ENCODE results near the gene MKRN2OS. TPM values are rescaled to one million over a fixed set of nuclear protein-coding genes. Genes with fewer than 3 reads are reported as not detected.

The MKRN2OS gene
- total RNA-seq, 6 donors from 2014 or later = 0.47 to 1.8 (median 1.00) TPM; not detected in 2

- ATAC-seq (ENCODE audit: low FRiP score in 2 of 2) (peak; percentile 76 to 87), DNase-seq (peak in 1 of 2 donors; percentile 24)
- H3K4me3 ChIP-seq = no peak overlapping the region
- H3K36me3 ChIP-seq = peaks cover 0 to 19% (median 14%) of the 10 kb centered on the region in 4 donors
- TF ChIP-seq EP300 (IDR thresholded peaks at IDR 0.05) (no peak), CTCF (IDR thresholded peaks at IDR 0.05) (no peak), POLR2AphosphoS5 (IDR thresholded peaks at IDR 0.05) (peak in 1 of 2 donors; percentile 21), POLR2A (IDR thresholded peaks at IDR 0.05) (no peak)
- no peaks in the 10 kb centered on the region for H3K9me3 ChIP-seq
- H3K27me3 ChIP-seq = no peaks in the 10 kb centered on the region
- H3K4me1 ChIP-seq = no peaks in the 10 kb centered on the region
- peak overlapping the region; percentile 20 to 61 (median 51) for H3K27ac ChIP-seq
- WGBS, 2 donors = 81 to 84% methylated on average over 4 to 5 of the region's 5 CpGs
Measured at GRCh38 chr3:12508291-12508700, 37.0 kb downstream of the MKRN2OS start.

- no peaks in the 10 kb centered on the region for H3K9me3 ChIP-seq
- no peaks in the 10 kb centered on the region for H3K27me3 ChIP-seq
- DNase-seq (no peak), ATAC-seq (ENCODE audit: low FRiP score in 2 of 2) (peak; percentile 55 to 64)
- H3K36me3 ChIP-seq = peaks cover 0 to 24% (median 19%) of the 10 kb centered on the region in 4 donors
- TF ChIP-seq POLR2A (IDR thresholded peaks at IDR 0.05) = no peak
- TF ChIP-seq POLR2AphosphoS5 (IDR thresholded peaks at IDR 0.05) = no peak
- no peak for TF ChIP-seq EP300 (IDR thresholded peaks at IDR 0.05)
- no peak for TF ChIP-seq CTCF (IDR thresholded peaks at IDR 0.05)
- WGBS, 2 donors = 83 to 87% methylated on average over 8 of the region's 8 CpGs
- H3K4me3 ChIP-seq = no peak overlapping the region
- H3K4me1 ChIP-seq = no peaks in the 10 kb centered on the region
- peak overlapping the region; percentile 20 to 61 (median 51) for H3K27ac ChIP-seq
Measured at GRCh38 chr3:12507591-12508281, 37.6 kb downstream of the MKRN2OS start.

- H3K36me3 ChIP-seq = peaks cover 0 to 32% (median 20%) of the 10 kb centered on the region in 4 donors
- no peak overlapping the region for H3K4me3 ChIP-seq
- 94 to 96% methylated on average over 5 of the region's 5 CpGs for WGBS, 2 donors
- no peak for ATAC-seq (ENCODE audit: low FRiP score in 2 of 2)
- H3K27ac ChIP-seq = no peak overlapping the region
- TF ChIP-seq CTCF (IDR thresholded peaks at IDR 0.05) (no peak), EP300 (IDR thresholded peaks at IDR 0.05) (no peak), POLR2A (IDR thresholded peaks at IDR 0.05) (no peak), POLR2AphosphoS5 (IDR thresholded peaks at IDR 0.05) (no peak)
- H3K27me3 ChIP-seq = no peaks in the 10 kb centered on the region
- no peak for DNase-seq
- H3K4me1 ChIP-seq = no peaks in the 10 kb centered on the region
- no peaks in the 10 kb centered on the region for H3K9me3 ChIP-seq
Measured at GRCh38 chr3:12506201-12506709, 39.0 kb downstream of the MKRN2OS start.

GRCh38 chr3:12503126-12503957, 42.0 kb downstream of the MKRN2OS start:
- Histone ChIP-seq H3K4me3 (no peak overlapping the region), H3K36me3 (peaks cover 0 to 58% (median 35%) of the 10 kb centered on the region in 4 donors), H3K4me1 (no peaks in the 10 kb centered on the region), H3K27me3 (no peaks in the 10 kb centered on the region), H3K27ac (no peak overlapping the region), H3K9me3 (no peaks in the 10 kb centered on the region)
- peak in 1 of 2 donors; percentile 22 for DNase-seq
- no peak for TF ChIP-seq EP300 (IDR thresholded peaks at IDR 0.05)
- TF ChIP-seq POLR2AphosphoS5 (IDR thresholded peaks at IDR 0.05) = no peak
- TF ChIP-seq CTCF (IDR thresholded peaks at IDR 0.05) = no peak
- TF ChIP-seq POLR2A (IDR thresholded peaks at IDR 0.05) = no peak
- peak in 1 of 2 donors; percentile 33 for ATAC-seq (ENCODE audit: low FRiP score in 2 of 2)
- WGBS, 2 donors = 86% methylated on average over 17 to 18 of the region's 18 CpGs

All from upper lobe of left lung (tissue), 6 donors.